Measurements from ENCODE around the gene SUSD3. TPM values are rescaled to one million over a fixed set of nuclear protein-coding genes. Genes with fewer than 3 reads are reported as not detected.

The SUSD3 gene
- total and polyA plus RNA-seq, 4 donors: 4.1 to 19.2 (median 11.8) TPM

DNA sequence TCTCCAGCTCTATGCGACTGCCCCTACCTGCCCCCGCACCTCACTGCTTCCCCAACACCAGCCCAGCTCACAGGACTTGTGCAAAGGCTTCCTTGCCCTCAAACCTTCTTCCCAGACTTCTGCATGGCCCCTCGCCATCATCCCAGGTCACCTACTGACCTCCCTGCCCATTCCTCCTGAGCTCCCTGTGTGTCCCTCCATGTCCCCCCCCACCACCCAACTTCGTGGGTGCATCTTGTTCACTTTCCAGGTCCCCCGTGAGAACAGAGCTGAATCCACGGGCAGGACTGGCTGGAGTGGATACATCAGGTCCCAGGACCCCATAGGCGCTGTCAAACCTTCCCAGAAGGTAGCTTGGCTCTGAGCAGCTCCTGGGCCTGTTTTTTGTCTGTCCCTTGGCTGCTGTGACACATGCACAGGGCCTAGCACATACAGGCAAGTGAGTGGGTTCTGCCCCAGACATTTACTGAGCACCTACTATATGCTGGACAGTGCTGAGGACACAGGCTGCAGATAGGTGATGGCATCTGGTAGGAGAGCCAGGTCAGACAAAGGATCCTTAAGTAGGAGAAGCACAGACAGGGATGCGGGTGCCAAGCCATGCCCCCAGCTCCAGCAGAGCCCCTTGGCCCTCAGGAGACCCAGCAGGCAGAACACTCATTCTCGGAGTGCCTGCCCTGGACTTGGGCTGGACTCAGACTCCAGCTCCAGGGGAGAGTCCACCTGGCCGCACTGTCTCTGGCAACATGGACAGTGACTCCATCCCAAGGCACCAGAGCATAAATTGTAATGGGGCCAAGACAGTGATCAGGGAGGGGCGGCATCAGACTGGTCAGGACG is 60.6 kb downstream of the SUSD3 start:
- Histone ChIP-seq H3K27me3 (ENCODE audit: control insufficient read depth in 4 of 4, insufficient read depth in 4 of 4, low read length in 3 of 4) (no peaks in the 10 kb centered on the region), H3K4me1 (ENCODE audit: control insufficient read depth in 4 of 4, insufficient read depth in 4 of 4, low read length in 3 of 4) (peaks cover 0 to 23% (median 16%) of the 10 kb centered on the region in 4 donors), H3K4me3 (ENCODE audit: low read depth in 1 of 3, low read length in 3 of 3) (no peak overlapping the region), H3K9ac (ENCODE audit: low read depth in 1 of 2, low read length in 2 of 2) (no peak overlapping the region), H3K9me3 (ENCODE audit: control insufficient read depth in 4 of 4, low read length in 3 of 4) (no peaks in the 10 kb centered on the region), H3K36me3 (ENCODE audit: control insufficient read depth in 4 of 4, insufficient read depth in 3 of 4, low read depth in 1 of 4, low read length in 3 of 4) (peaks cover 0 to 12% (median 8%) of the 10 kb centered on the region in 4 donors), H3K27ac (ENCODE audit: low read depth in 1 of 2, low read length in 2 of 2) (peak overlapping the region; percentile 83 to 84)
- no peak for DNase-seq (ENCODE audit: low spot score)
- TF ChIP-seq FOXA1 (IDR thresholded peaks at IDR 0.05): no peak
- TF ChIP-seq HNF4A (conservative IDR thresholded peaks at IDR 0.05): peak in 1 of 2 donors; percentile 17
- no peak for TF ChIP-seq HNF4G (IDR thresholded peaks at IDR 0.05)
- 83% methylated on average over 12 of the region's 12 CpGs for WGBS

DNA sequence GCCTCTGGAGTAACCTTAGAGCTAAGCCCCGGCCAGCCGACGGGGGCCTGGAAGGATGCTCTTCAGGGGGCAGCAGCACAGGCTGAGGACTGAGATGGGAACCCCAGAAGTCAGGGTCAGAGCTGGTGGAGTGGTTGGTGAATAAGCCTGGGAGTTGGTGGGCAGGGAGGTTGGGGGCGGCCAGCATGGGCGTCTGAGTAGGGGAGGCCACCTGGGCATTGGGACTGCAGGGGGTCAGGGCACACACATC is 61.1 kb downstream of the SUSD3 start:
- Histone ChIP-seq H3K9me3 (ENCODE audit: control insufficient read depth in 4 of 4, low read length in 3 of 4) (no peaks in the 10 kb centered on the region), H3K27me3 (ENCODE audit: control insufficient read depth in 4 of 4, insufficient read depth in 4 of 4, low read length in 3 of 4) (no peaks in the 10 kb centered on the region), H3K9ac (ENCODE audit: low read depth in 1 of 2, low read length in 2 of 2) (no peak overlapping the region), H3K4me1 (ENCODE audit: control insufficient read depth in 4 of 4, insufficient read depth in 4 of 4, low read length in 3 of 4) (peaks cover 0 to 23% (median 16%) of the 10 kb centered on the region in 4 donors), H3K27ac (ENCODE audit: low read depth in 1 of 2, low read length in 2 of 2) (peak overlapping the region; percentile 83 to 84), H3K4me3 (ENCODE audit: low read depth in 1 of 3, low read length in 3 of 3) (no peak overlapping the region), H3K36me3 (ENCODE audit: control insufficient read depth in 4 of 4, insufficient read depth in 3 of 4, low read depth in 1 of 4, low read length in 3 of 4) (peaks cover 0 to 15% (median 9%) of the 10 kb centered on the region in 4 donors)
- DNase-seq (ENCODE audit: low spot score): no peak
- 73% methylated on average over 5 of the region's 5 CpGs for WGBS
- TF ChIP-seq RAD21 (IDR thresholded peaks at IDR 0.05): no peak
- TF ChIP-seq GABPA (IDR thresholded peaks at IDR 0.05 in 1 of 2, conservative IDR thresholded peaks at IDR 0.05 in 1 of 2): no peak
- no peak for TF ChIP-seq FOXA1 (IDR thresholded peaks at IDR 0.05)
- TF ChIP-seq YY1 (IDR thresholded peaks at IDR 0.05): no peak
- no peak for TF ChIP-seq RXRA (IDR thresholded peaks at IDR 0.05)
- TF ChIP-seq, protein P1, sequence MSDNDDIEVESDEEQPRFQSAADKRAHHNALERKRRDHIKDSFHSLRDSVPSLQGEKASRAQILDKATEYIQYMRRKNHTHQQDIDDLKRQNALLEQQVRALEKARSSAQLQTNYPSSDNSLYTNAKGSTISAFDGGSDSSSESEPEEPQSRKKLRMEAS (IDR thresholded peaks at IDR 0.05): no peak
- TF ChIP-seq SP1 (IDR thresholded peaks at IDR 0.05): no peak
- TF ChIP-seq, protein P2, sequence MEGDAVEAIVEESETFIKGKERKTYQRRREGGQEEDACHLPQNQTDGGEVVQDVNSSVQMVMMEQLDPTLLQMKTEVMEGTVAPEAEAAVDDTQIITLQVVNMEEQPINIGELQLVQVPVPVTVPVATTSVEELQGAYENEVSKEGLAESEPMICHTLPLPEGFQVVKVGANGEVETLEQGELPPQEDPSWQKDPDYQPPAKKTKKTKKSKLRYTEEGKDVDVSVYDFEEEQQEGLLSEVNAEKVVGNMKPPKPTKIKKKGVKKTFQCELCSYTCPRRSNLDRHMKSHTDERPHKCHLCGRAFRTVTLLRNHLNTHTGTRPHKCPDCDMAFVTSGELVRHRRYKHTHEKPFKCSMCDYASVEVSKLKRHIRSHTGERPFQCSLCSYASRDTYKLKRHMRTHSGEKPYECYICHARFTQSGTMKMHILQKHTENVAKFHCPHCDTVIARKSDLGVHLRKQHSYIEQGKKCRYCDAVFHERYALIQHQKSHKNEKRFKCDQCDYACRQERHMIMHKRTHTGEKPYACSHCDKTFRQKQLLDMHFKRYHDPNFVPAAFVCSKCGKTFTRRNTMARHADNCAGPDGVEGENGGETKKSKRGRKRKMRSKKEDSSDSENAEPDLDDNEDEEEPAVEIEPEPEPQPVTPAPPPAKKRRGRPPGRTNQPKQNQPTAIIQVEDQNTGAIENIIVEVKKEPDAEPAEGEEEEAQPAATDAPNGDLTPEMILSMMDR (IDR thresholded peaks at IDR 0.05; ENCODE audit: low read depth, low read length, missing input control): no peak

DNA sequence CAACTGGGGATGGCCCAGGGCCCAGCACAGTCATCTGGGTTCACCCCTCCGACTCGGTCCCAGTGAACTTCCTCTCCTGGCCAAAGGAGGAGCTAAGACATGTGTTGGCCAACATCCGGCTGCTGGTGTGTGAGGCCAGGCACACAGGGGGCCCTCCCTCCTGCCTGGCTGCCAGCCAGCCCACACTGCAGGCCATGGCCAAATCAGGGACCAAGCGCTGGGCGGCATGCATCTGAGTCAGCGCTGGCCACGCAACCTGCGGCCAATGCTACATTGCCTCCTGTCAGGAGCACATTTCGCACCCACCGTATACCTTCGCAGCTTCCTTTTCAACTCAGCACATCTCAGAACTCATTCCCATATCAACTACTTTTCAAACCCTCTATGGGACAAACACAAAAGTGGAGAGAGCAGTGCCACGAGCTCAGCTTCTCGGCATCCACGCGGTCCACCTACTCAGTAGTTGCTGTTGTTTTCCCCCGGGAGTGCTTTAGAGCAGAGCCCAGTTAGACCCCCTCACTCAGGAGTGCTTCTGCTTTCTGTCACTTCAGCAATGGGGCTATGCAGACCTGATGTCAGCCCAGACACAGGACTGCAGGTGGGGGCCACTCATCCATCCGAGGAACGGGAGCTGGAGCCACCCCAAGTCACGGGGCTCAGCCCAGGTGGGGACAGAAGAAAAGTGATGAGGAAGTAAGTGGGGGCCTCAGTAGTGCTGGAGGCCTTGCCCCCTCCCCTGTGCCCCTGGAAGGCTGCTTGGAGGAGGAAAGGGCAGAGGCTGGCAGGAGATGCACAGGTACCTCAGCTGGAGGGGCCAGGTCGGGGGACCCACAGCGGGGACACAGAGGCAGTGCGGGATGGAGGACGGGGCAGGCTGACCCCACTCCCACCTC is 61.7 kb downstream of the SUSD3 start:
- DNase-seq (ENCODE audit: low spot score): peak; percentile 75
- Histone ChIP-seq H3K4me3 (ENCODE audit: low read depth in 1 of 3, low read length in 3 of 3) (no peak overlapping the region), H3K9ac (ENCODE audit: low read depth in 1 of 2, low read length in 2 of 2) (no peak overlapping the region), H3K27ac (ENCODE audit: low read depth in 1 of 2, low read length in 2 of 2) (peak overlapping the region; percentile 83 to 84), H3K27me3 (ENCODE audit: control insufficient read depth in 4 of 4, insufficient read depth in 4 of 4, low read length in 3 of 4) (no peaks in the 10 kb centered on the region), H3K36me3 (ENCODE audit: control insufficient read depth in 4 of 4, insufficient read depth in 3 of 4, low read depth in 1 of 4, low read length in 3 of 4) (peaks cover 0 to 19% (median 12%) of the 10 kb centered on the region in 4 donors), H3K4me1 (ENCODE audit: control insufficient read depth in 4 of 4, insufficient read depth in 4 of 4, low read length in 3 of 4) (peaks cover 0 to 23% (median 16%) of the 10 kb centered on the region in 4 donors), H3K9me3 (ENCODE audit: control insufficient read depth in 4 of 4, low read length in 3 of 4) (no peaks in the 10 kb centered on the region)
- 54% methylated on average over 23 of the region's 23 CpGs for WGBS
- TF ChIP-seq JUND (IDR thresholded peaks at IDR 0.05) (peak in 1 of 2 donors; percentile 53), GABPA (IDR thresholded peaks at IDR 0.05 in 1 of 2, conservative IDR thresholded peaks at IDR 0.05 in 1 of 2) (peak in 1 of 2 donors; percentile 83), HNF4G (IDR thresholded peaks at IDR 0.05) (no peak), RXRA (IDR thresholded peaks at IDR 0.05) (peak; percentile 73 to 74), EGR1 (IDR thresholded peaks at IDR 0.05; ENCODE audit: low read depth in 2 of 2) (no peak), FOXA2 (IDR thresholded peaks at IDR 0.05) (no peak), HNF4A (conservative IDR thresholded peaks at IDR 0.05) (peak in 1 of 2 donors; percentile 28), NR2F2 (IDR thresholded peaks at IDR 0.05) (peak; percentile 54), SP1 (IDR thresholded peaks at IDR 0.05) (peak; percentile 54), RAD21 (IDR thresholded peaks at IDR 0.05) (peak in 1 of 2 donors; percentile 62), TAF1 (conservative IDR thresholded peaks at IDR 0.05) (no peak), ZBTB33 (IDR thresholded peaks at IDR 0.05) (no peak)
- TF ChIP-seq, protein P1 (IDR thresholded peaks at IDR 0.05): no peak
- TF ChIP-seq, protein P2 (IDR thresholded peaks at IDR 0.05; ENCODE audit: low read depth, low read length, missing input control): peak; percentile 49
